Osteoblast (primary cell): Measurements from ENCODE around the gene TTC31. TPM values are rescaled to one million over a fixed set of nuclear protein-coding genes. Genes with fewer than 3 reads are reported as not detected.

ENCODE experiments used
- DNase-seq: peaks from one replicate; pipeline ENCODE4 v3.0.0; 2011; ENCODE audit warnings: low spot score, mixed read lengths; ENCODE audit not compliant: insufficient read length; ENCODE audit errors: missing footprints
- H2AFZ ChIP-seq: 2 replicates; pipeline ENCODE4 v1.6.0; 2011; ENCODE audit warnings: mild to moderate bottlenecking, low read length
- H3K27ac ChIP-seq: 2 replicates; pipeline ENCODE4 v1.5.1; 2011; ENCODE audit warnings: mild to moderate bottlenecking, low read depth, low read length, moderate library complexity
- H3K27me3 ChIP-seq: 2 replicates; pipeline ENCODE4 v1.6.0; 2012; ENCODE audit warnings: mild to moderate bottlenecking, control low read depth, inconsistent platforms, low read length, moderate library complexity; ENCODE audit not compliant: insufficient read depth
- H3K36me3 ChIP-seq: 2 replicates; pipeline ENCODE4 v1.5.1; 2011; ENCODE audit warnings: mild to moderate bottlenecking, low read length, control low read depth, moderate library complexity; ENCODE audit not compliant: insufficient read depth
- H3K4me1 ChIP-seq: 2 replicates; pipeline ENCODE4 v1.5.1; 2011; ENCODE audit warnings: mild to moderate bottlenecking, low read length, control low read depth, moderate library complexity; ENCODE audit not compliant: insufficient read depth
- H3K4me2 ChIP-seq: 2 replicates; pipeline ENCODE4 v1.6.0; 2011; ENCODE audit warnings: mild to moderate bottlenecking, low read length; ENCODE audit not compliant: insufficient read depth
- H3K4me3 ChIP-seq: fragments of 200-600 bp; sonication (generic); 3 replicates; pipeline ENCODE4 v1.5.1; 2012; ENCODE audit warnings: mild to moderate bottlenecking, low read length, inconsistent platforms; ENCODE audit not compliant: insufficient read depth
- H3K79me2 ChIP-seq: 2 replicates; pipeline ENCODE4 v1.6.0; 2012; ENCODE audit warnings: mild to moderate bottlenecking, low read length, control low read depth, inconsistent platforms; ENCODE audit not compliant: insufficient read depth
- H3K9me3 ChIP-seq: 2 replicates; pipeline ENCODE4 v1.5.1; 2011; ENCODE audit warnings: low read depth, low read length, control low read depth
- H4K20me1 ChIP-seq: 2 replicates; pipeline ENCODE4 v1.6.0; 2012; ENCODE audit warnings: mild to moderate bottlenecking, low read length, control low read depth; ENCODE audit not compliant: insufficient read depth
- CTCF ChIP-seq: IDR thresholded peaks from 2 replicates; pipeline ENCODE4 v1.5.1; 2011; ENCODE audit warnings: mild to moderate bottlenecking, low read depth, low read length, moderate library complexity; ENCODE audit errors: extremely low read depth
- total RNA-seq: library from RNA; depleted of rRNA; stranded (reverse); fragments of >200 nt; gene quantifications from 2 replicates; pipeline ENCODE4 v1.2.3, GENCODE V29; 2012

Gene TTC31
- total RNA-seq, 1 donor = 17.0 TPM

- H3K4me2 ChIP-seq = no peak overlapping the region
Measured at GRCh38 chr2:74522516-74522915, 39.6 kb downstream of the TTC31 start.

GRCh38 chr2:74524005-74524404, 41.1 kb downstream of the TTC31 start:
- Histone ChIP-seq H3K4me3 (no peak overlapping the region), H3K79me2 (peaks cover 20% of the 10 kb centered on the region), H3K4me2 (no peak overlapping the region), H4K20me1 (peaks cover 14% of the 10 kb centered on the region), H3K4me1 (peaks cover 12% of the 10 kb centered on the region), H3K36me3 (peaks cover 27% of the 10 kb centered on the region), H2AFZ (no peak overlapping the region), H3K9me3 (no peaks in the 10 kb centered on the region), H3K27ac (no peak overlapping the region), H3K27me3 (peaks cover 18% of the 10 kb centered on the region)
- TF ChIP-seq CTCF = no peak
- peak; percentile 22 for DNase-seq

More at GRCh38 chr2:74522516-74522915, 39.6 kb downstream of the TTC31 start:
- no peak overlapping the region for H2AFZ ChIP-seq
- no peaks in the 10 kb centered on the region for H3K9me3 ChIP-seq
- no peak overlapping the region for H3K27ac ChIP-seq
- H3K36me3 ChIP-seq = peaks cover 19% of the 10 kb centered on the region
- peaks cover 33% of the 10 kb centered on the region for H3K27me3 ChIP-seq
- H3K4me3 ChIP-seq = no peak overlapping the region
- H3K79me2 ChIP-seq = peaks cover 5% of the 10 kb centered on the region
- DNase-seq = peak; percentile 68
- no peak for TF ChIP-seq CTCF
- H3K4me1 ChIP-seq = no peaks in the 10 kb centered on the region
- H4K20me1 ChIP-seq = peaks cover 4% of the 10 kb centered on the region

- H2AFZ ChIP-seq = no peak overlapping the region
- H3K36me3 ChIP-seq = peaks cover 27% of the 10 kb centered on the region
- no peak for TF ChIP-seq CTCF
- H3K4me3 ChIP-seq = no peak overlapping the region
- no peaks in the 10 kb centered on the region for H3K9me3 ChIP-seq
- H3K4me1 ChIP-seq = peaks cover 14% of the 10 kb centered on the region
- H3K4me2 ChIP-seq = no peak overlapping the region
- H3K79me2 ChIP-seq = peaks cover 28% of the 10 kb centered on the region
- H3K27me3 ChIP-seq = peaks cover 7% of the 10 kb centered on the region
- H4K20me1 ChIP-seq = peaks cover 16% of the 10 kb centered on the region
- peak; percentile 25 for DNase-seq
- H3K27ac ChIP-seq = no peak overlapping the region
Measured at GRCh38 chr2:74524955-74525716, 42.3 kb downstream of the TTC31 start.

- Histone ChIP-seq H3K27me3 (no peaks in the 10 kb centered on the region), H3K4me3 (no peak within 1 kb of the TSS), H2AFZ (no peak within 1 kb of the TSS), H3K79me2 (peaks cover 37% of the 10 kb centered on the region), H4K20me1 (peaks cover 16% of the 10 kb centered on the region), H3K4me2 (no peak within 1 kb of the TSS), H3K36me3 (peaks cover 27% of the 10 kb centered on the region), H3K27ac (no peak within 1 kb of the TSS), H3K9me3 (no peaks in the 10 kb centered on the region), H3K4me1 (peaks cover 19% of the 10 kb centered on the region)
- no peak for TF ChIP-seq CTCF
- DNase-seq = peak; percentile 63
Measured at GRCh38 chr2:74525717-74526648, 43.1 kb downstream of the TTC31 start, which contains the start of gene DQX1. DQX1 (minus strand) TSS chr2:74526231; CDS start chr2:74525729, 502 bp downstream.
